ENCODE measurements around the gene SORCS1.

GRCh38 chr10:106957823-106958588 is 206.5 kb downstream of the SORCS1 start:
- TF ChIP-seq CTCF (optimal IDR thresholded peaks at IDR 0.05 in 1 of 3, IDR thresholded peaks at IDR 0.05 in 1 of 3, conservative IDR thresholded peaks at IDR 0.05 in 1 of 3; ENCODE audit: extremely low read depth in 1 of 3, insufficient read depth in 2 of 3, low read length in 3 of 3) = no peak
- no peak for TF ChIP-seq EZH2 (IDR thresholded peaks at IDR 0.05; ENCODE audit: low read length)

All from keratinocyte (primary cell).